Right lobe of liver (tissue), 4 donors: ENCODE data around the gene AMIGO3.

Experiments
- POLR2A ChIP-seq: fragments of 450-650 bp; IDR thresholded peaks from one replicate; pipeline ENCODE4 v1.6.1; 2017; ENCODE audit warnings: antibody characterized with exemption, mild to moderate bottlenecking
- TF ChIP-seq, protein P1 (sequence below), 4 donors: fragments of 200-600 bp in 3 of 4; fragments of 450-650 bp in 1 of 4; IDR thresholded peaks; one replicate each; pipeline versions ENCODE4 v1.5.1 to v1.8.0; 2016 to 2022; ENCODE audit warnings: antibody characterized with exemption in 4 of 4, mild to moderate bottlenecking in 2 of 4
- donor health status: DM: no; HTN: no; CAD: no.
- donor health status: DM: no; HTN: no; CAD: no.
- donor health status: DM: no; HTN: yes; CAD: no.

DNA sequence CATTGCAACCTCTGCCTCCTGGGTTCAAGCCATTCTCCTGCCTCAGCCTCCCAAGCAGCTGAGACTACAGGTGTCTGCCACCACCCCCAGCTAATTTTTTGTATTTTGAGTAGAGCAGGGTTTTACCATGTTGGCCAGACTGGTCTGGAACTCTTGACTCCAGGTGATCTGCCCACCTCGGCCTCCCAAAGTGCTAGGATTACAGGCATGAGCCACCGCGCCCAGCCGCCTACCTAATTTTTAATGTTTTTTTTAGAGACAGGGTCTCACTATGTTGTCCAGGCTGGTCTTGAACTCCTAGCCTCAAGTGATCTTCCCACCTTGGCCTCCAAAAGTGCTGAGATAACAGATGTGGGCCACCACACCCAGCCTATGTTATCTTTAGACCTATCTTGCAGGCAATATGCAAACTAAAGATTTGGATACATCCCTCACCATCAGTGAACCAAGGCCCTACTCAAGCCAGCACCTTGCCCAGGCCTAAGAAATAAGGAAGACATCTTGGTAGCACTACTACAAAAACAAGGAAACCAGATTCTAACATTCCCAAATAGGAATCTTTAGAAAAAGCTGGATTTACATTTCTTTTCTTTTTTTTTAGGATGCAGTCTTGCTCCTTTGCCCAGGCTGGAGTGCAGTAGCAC, 10.6 kb upstream of the AMIGO3 start:
- TF ChIP-seq, protein P1, sequence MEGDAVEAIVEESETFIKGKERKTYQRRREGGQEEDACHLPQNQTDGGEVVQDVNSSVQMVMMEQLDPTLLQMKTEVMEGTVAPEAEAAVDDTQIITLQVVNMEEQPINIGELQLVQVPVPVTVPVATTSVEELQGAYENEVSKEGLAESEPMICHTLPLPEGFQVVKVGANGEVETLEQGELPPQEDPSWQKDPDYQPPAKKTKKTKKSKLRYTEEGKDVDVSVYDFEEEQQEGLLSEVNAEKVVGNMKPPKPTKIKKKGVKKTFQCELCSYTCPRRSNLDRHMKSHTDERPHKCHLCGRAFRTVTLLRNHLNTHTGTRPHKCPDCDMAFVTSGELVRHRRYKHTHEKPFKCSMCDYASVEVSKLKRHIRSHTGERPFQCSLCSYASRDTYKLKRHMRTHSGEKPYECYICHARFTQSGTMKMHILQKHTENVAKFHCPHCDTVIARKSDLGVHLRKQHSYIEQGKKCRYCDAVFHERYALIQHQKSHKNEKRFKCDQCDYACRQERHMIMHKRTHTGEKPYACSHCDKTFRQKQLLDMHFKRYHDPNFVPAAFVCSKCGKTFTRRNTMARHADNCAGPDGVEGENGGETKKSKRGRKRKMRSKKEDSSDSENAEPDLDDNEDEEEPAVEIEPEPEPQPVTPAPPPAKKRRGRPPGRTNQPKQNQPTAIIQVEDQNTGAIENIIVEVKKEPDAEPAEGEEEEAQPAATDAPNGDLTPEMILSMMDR (IDR thresholded peaks at IDR 0.05), result no peak
- no peak for TF ChIP-seq POLR2A
